GM12878 (cell line): ENCODE data around the gene PIPOX. TPM values are rescaled to one million over a fixed set of nuclear protein-coding genes. Genes with fewer than 3 reads are reported as not detected.

Source experiments
- ATAC-seq: fragments of 200-7000 bp; cut with Tn5 transposase; 3 replicates; pipeline ENCODE4 v1.9.1; 2020; ENCODE audit warnings: mild to moderate bottlenecking, moderate library complexity
- BruUV-seq: library from RNA; stranded (reverse); fragments of 400-500 nt; replicated peaks from 2 replicates; lab custom pipeline; 2021; lab: Mats Ljungman, UMichigan
- CTCF ChIA-PET: fragments of 300-600 bp; sonication (Branson Sonifier 250); formaldehyde crosslinking; extraction: SDS; loops from one replicate; lab custom pipeline; 2021; ENCODE audit warnings: inconsistent platforms; lab: Yijun Ruan, JAX
- POLR2A ChIA-PET: fragments of 350-600 bp; formaldehyde crosslinking; extraction: SDS; loops from one replicate; lab custom pipeline; 2021; ENCODE audit warnings: inconsistent platforms; lab: Charles Lee
- RAD21 ChIA-PET: fragments of 300-600 bp; sonication (Branson Sonifier 250); formaldehyde crosslinking; loops from one replicate; lab custom pipeline; 2023; ENCODE audit warnings: antibody characterized with exemption; ENCODE audit not compliant: unreplicated experiment; lab: Charles Lee
- SMC1A ChIA-PET: fragments of 300-600 bp; sonication (Branson Sonifier 250); formaldehyde crosslinking; loops from one replicate; lab custom pipeline; 2023; ENCODE audit not compliant: unreplicated experiment, uncharacterized antibody; lab: Charles Lee
- DNase-seq: peaks from one replicate; pipeline ENCODE4 v3.0.0-alpha.2; 2011; ENCODE audit warnings: low read depth, low spot score
- FAIRE-seq: peaks from 3 replicates; lab custom pipeline; 2011; peaks lifted over from hg19 to GRCh38; lab: Jason Lieb, UNC
- H2AFZ ChIP-seq: 2 replicates; pipeline ENCODE4 v1.6.0; 2011; ENCODE audit warnings: low read depth, low read length, control low read depth; ENCODE audit not compliant: control insufficient read depth
- H3K27ac ChIP-seq: 2 replicates; pipeline ENCODE4 v1.5.1; 2011; ENCODE audit warnings: control low read depth; ENCODE audit not compliant: control insufficient read depth, insufficient read depth
- H3K27me3 ChIP-seq, 2 experiments: replicated peaks in 1 of 2; 2 replicates each; pipeline versions ENCODE4 v1.6.0 to v1.6.1; 2011; ENCODE audit warnings: low read length in 1 of 2; ENCODE audit not compliant: control insufficient read depth in 2 of 2, insufficient read depth in 2 of 2
- H3K36me3 ChIP-seq, 2 experiments: 2 replicates each; pipeline ENCODE4 v1.5.1; 2011; ENCODE audit warnings: low read length in 1 of 2; ENCODE audit not compliant: control insufficient read depth in 2 of 2, insufficient read depth in 2 of 2
- H3K4me1 ChIP-seq: 2 replicates; pipeline ENCODE4 v1.6.1; 2011; ENCODE audit warnings: mild to moderate bottlenecking, low read length, moderate library complexity, mixed read lengths; ENCODE audit not compliant: control insufficient read depth, insufficient read depth
- H3K4me2 ChIP-seq: 2 replicates; pipeline ENCODE4 v1.6.0; 2011; ENCODE audit warnings: control low read depth; ENCODE audit not compliant: control insufficient read depth, insufficient read depth
- H3K4me3 ChIP-seq: fragments of 200-600 bp; sonication (generic); 2 replicates; pipeline ENCODE4 v1.5.1; 2016
- H3K79me2 ChIP-seq: 2 replicates; pipeline ENCODE4 v1.6.0; 2011; ENCODE audit warnings: low read length; ENCODE audit not compliant: control insufficient read depth, insufficient read depth
- H3K9ac ChIP-seq: 2 replicates; pipeline ENCODE4 v1.8.0; 2011; ENCODE audit warnings: low read length, control low read depth, mixed read lengths; ENCODE audit not compliant: control insufficient read depth, insufficient read depth
- H3K9me3 ChIP-seq: replicated peaks from 3 replicates; pipeline ENCODE4 v1.5.1; 2011; ENCODE audit warnings: mild to moderate bottlenecking, low read length; ENCODE audit not compliant: control insufficient read depth, insufficient read depth
- H4K20me1 ChIP-seq: 2 replicates; pipeline ENCODE4 v1.6.0; 2011; ENCODE audit not compliant: control insufficient read depth, insufficient read depth
- BCL11A ChIP-seq: IDR thresholded peaks from 2 replicates; pipeline ENCODE4 v1.6.1; 2011; ENCODE audit warnings: low read depth, low read length
- CEBPZ ChIP-seq: fragments of 150-350 bp; IDR thresholded peaks from 2 replicates; pipeline ENCODE4 v1.6.1; 2016; ENCODE audit warnings: low read depth, low read length
- CHD1 ChIP-seq: IDR thresholded peaks from 2 replicates; pipeline ENCODE4 v1.6.1; 2012; ENCODE audit warnings: low read depth, low read length, improper control_type of control experiment
- E2F8 ChIP-seq: fragments of 450-650 bp; IDR thresholded peaks from 2 replicates; pipeline ENCODE4 v1.6.1; 2018; ENCODE audit warnings: mild to moderate bottlenecking, low read depth, moderate library complexity; ENCODE audit not compliant: partially characterized antibody
- EED ChIP-seq: sonication (generic); IDR thresholded peaks from 2 replicates; pipeline ENCODE4 v1.6.1; 2016; ENCODE audit warnings: antibody characterized with exemption, low read depth
- MEF2A ChIP-seq: IDR thresholded peaks from 2 replicates; pipeline ENCODE4 v1.6.1; 2011; ENCODE audit warnings: low read depth, mild to moderate bottlenecking, low read length, moderate library complexity; ENCODE audit not compliant: insufficient read depth
- NR2F1 ChIP-seq: fragments of 450-650 bp; conservative IDR thresholded peaks from 2 replicates; pipeline ENCODE4 v1.6.1; 2017; ENCODE audit warnings: mild to moderate bottlenecking
- POU2F2 ChIP-seq: IDR thresholded peaks from 3 replicates; pipeline ENCODE4 v1.6.1; 2011; ENCODE audit warnings: low read depth, mild to moderate bottlenecking, low read length, borderline replicate concordance
- PRDM15 ChIP-seq: fragments of 450-650 bp; formaldehyde crosslinking; IDR thresholded peaks from 2 replicates; pipeline ENCODE4 v1.4.0; 2020; ENCODE audit warnings: mild to moderate bottlenecking, moderate library complexity
- SMAD5 ChIP-seq: IDR thresholded peaks from 2 replicates; pipeline ENCODE4 v1.6.1; 2016; ENCODE audit warnings: antibody characterized with exemption, low read depth
- SREBF1 ChIP-seq: IDR thresholded peaks from 2 replicates; pipeline ENCODE4 v1.6.1; 2012; ENCODE audit warnings: mild to moderate bottlenecking, low read length
- USF1 ChIP-seq: IDR thresholded peaks from 2 replicates; pipeline ENCODE4 v1.6.1; 2011; ENCODE audit warnings: borderline replicate concordance, low read depth, mild to moderate bottlenecking, moderate library complexity, mixed read lengths, low read length; ENCODE audit not compliant: insufficient read depth; ENCODE audit errors: extremely low read length
- WGBS: methylation state at CpG from one replicate; pipeline ENCODE4 v1.1.6; 2016; ENCODE audit warnings: low lambda C conversion rate; ENCODE audit not compliant: insufficient replicate concordance, insufficient coverage; ENCODE audit errors: missing lambda C conversion rate; 5-methylcytosine and 5-hydroxymethylcytosine counted together
- in situ Hi-C: fragments of 300-500 bp; cut with MboI; formaldehyde crosslinking; loops from 9 replicates; pipeline ENCODE4 v1.14.3; 2018; ENCODE audit warnings: mixed read lengths
- intact Hi-C: fragments of 100-400 bp; cut with micrococcal nuclease; formaldehyde crosslinking; loops from one replicate; pipeline ENCODE4 v1.14.2; 2022; ENCODE audit not compliant: unreplicated experiment
- polyA plus RNA-seq, 11 experiments: library from polyadenylated mRNA; depleted of rRNA in 4 of 11; unstranded in 6 of 11; stranded (reverse) in 5 of 11; fragments of >200 nt; fragmentation: Nextera tagmentation in 4 of 11; fragmentation: Illumina TruSeq in 1 of 11; extraction: Ambion mirVana in 4 of 11; extraction: Trizol in 1 of 11; gene quantifications; 1 replicate in 1 of 11; 2 replicates in 10 of 11; pipeline versions ENCODE4 v1.2.1 to v1.2.3, GENCODE V29; 2011 to 2016; ENCODE audit warnings: inconsistent platforms in 2 of 11, missing spikeins in 2 of 11, low read depth in 1 of 11
- total RNA-seq, 4 experiments: library from RNA; depleted of rRNA in 3 of 4; stranded (reverse); fragments of >200 nt in 3 of 4; fragmentation: Illumina TruSeq in 1 of 4; extraction: Trizol in 1 of 4; gene quantifications; 2 replicates each; pipeline versions ENCODE4 v1.2.1 to v1.2.3, GENCODE V29; 2013 to 2021

Gene PIPOX
- total and polyA plus RNA-seq, 10 of the 15 experiments (the other 5 are each of a cell fraction or from before 2014, with no cell fraction given): 0.22 to 1.4 (median 0.56) TPM; not detected in 1

GRCh38 chr17:29041091-29041490 is 1.9 kb upstream of the PIPOX start:
- no peaks in the 10 kb centered on the region for H4K20me1 ChIP-seq
- H3K27ac ChIP-seq: no peak overlapping the region
- ChIA-PET CTCF (interaction anchor here (2.6 kb wide), 1 partner anchor 76 kb away, joined by 7 read pairs; no protein-coding TSS in a partner anchor), POLR2A (interaction anchor here (0.6 kb wide), 1 partner anchor 8 kb away, joined by 3 read pairs; no protein-coding TSS in a partner anchor), RAD21 (no interaction called here), SMC1A (interaction anchor here (0.6 to 0.7 kb wide), 3 partner anchors 10 to 109 kb away, joined by 3 read pairs; no protein-coding TSS in a partner anchor)
- H3K79me2 ChIP-seq: no peaks in the 10 kb centered on the region
- no peak overlapping the region for H3K4me3 ChIP-seq
- no peak overlapping the region for H3K4me2 ChIP-seq
- 91% methylated on average over 2 of the region's 2 CpGs for WGBS
- H3K27me3 ChIP-seq: no peaks in the 10 kb centered on the region
- no peaks in the 10 kb centered on the region for H3K36me3 ChIP-seq
- BruUV-seq: no TSS peak
- no peak overlapping the region for H3K9ac ChIP-seq
- no peaks in the 10 kb centered on the region for H3K9me3 ChIP-seq
- H3K4me1 ChIP-seq: peaks cover 13% of the 10 kb centered on the region
- ATAC-seq (no peak), FAIRE-seq (no peak), DNase-seq (no peak)
- intact Hi-C loops (no loop called here), in situ Hi-C loops (no loop called here)
- no peak overlapping the region for H2AFZ ChIP-seq
- no peak for TF ChIP-seq NR2F1
- no peak for TF ChIP-seq PRDM15
- TF ChIP-seq SREBF1: no peak
- TF ChIP-seq SMAD5: no peak
- TF ChIP-seq BCL11A: no peak
- no peak for TF ChIP-seq USF1
- TF ChIP-seq CEBPZ: no peak
- TF ChIP-seq CHD1: no peak
- no peak for TF ChIP-seq E2F8
- no peak for TF ChIP-seq POU2F2
- no peak for TF ChIP-seq MEF2A
- no peak for TF ChIP-seq EED
